SJCRH30 (cell line): ENCODE results near the gene ESPN. TPM values are rescaled to one million over a fixed set of nuclear protein-coding genes. Genes with fewer than 3 reads are reported as not detected.
A peak's percentile ranks its signal among the peaks of the same experiment; 100 is the strongest.
"Not testable (repeated sequence)": the region's sequence is repeated elsewhere in the genome, so short reads cannot be mapped to it uniquely, and the experiment has no call there.

Experiments used
- DNase-seq, 2 experiments: peaks; one replicate each; pipeline ENCODE4 v3.0.0-alpha.2; 2015 to 2020
- H3K27ac ChIP-seq: fragments of 250-450 bp; sonication (Bioruptor Pico); 2 replicates; pipeline ENCODE4 v1.5.1; 2020; ENCODE audit warnings: mild to moderate bottlenecking, moderate library complexity
- H3K27me3 ChIP-seq: fragments of 250-450 bp; sonication (Bioruptor Pico); 2 replicates; pipeline ENCODE4 v1.5.1; 2020; ENCODE audit warnings: mild to moderate bottlenecking, moderate library complexity
- H3K36me3 ChIP-seq: fragments of 250-450 bp; sonication (Bioruptor Pico); 2 replicates; pipeline ENCODE4 v1.5.1; 2020; ENCODE audit warnings: mild to moderate bottlenecking, moderate library complexity
- H3K4me1 ChIP-seq: fragments of 250-450 bp; sonication (Bioruptor Pico); 2 replicates; pipeline ENCODE4 v1.5.1; 2020; ENCODE audit warnings: mild to moderate bottlenecking, moderate library complexity
- H3K4me3 ChIP-seq: fragments of 250-450 bp; sonication (Bioruptor Pico); 2 replicates; pipeline ENCODE4 v1.5.1; 2020; ENCODE audit warnings: mild to moderate bottlenecking, moderate library complexity
- H3K9me3 ChIP-seq: fragments of 250-450 bp; sonication (Bioruptor Pico); replicated peaks from 2 replicates; pipeline ENCODE4 v1.5.1; 2020; ENCODE audit warnings: mild to moderate bottlenecking, moderate library complexity
- total RNA-seq: library from RNA; depleted of rRNA; stranded (reverse); fragments of >200 nt; shearing (Covaris generic); gene quantifications from 2 replicates; pipeline ENCODE4 v1.2.3, GENCODE V29; 2014; rRNA removed

The ESPN gene
- total RNA-seq: 0.30 and 0.55 TPM in 2 replicates

GRCh38 chr1:6424619-6425593 lies at the start of gene ESPN:
TSS of gene ESPN (plus strand) at chr1:6424776. CDS start at chr1:6424956, 180 bp downstream.
- Histone ChIP-seq H3K27ac (no peak within 1 kb of the TSS), H3K4me1 (no peaks in the 10 kb centered on the region), H3K36me3 (no peaks in the 10 kb centered on the region), H3K9me3 (no peaks in the 10 kb centered on the region; the same call in 1 of the 2 replicates), H3K27me3 (peaks cover 51% of the 10 kb centered on the region), H3K4me3 (no peak within 1 kb of the TSS)
- DNase-seq: no peak

GRCh38 chr1:6378096-6378746 lies 46.4 kb upstream of the ESPN start:
- H3K27me3 ChIP-seq: no peaks in the 10 kb centered on the region
- peaks cover 12% of the 10 kb centered on the region for H3K4me1 ChIP-seq
- H3K27ac ChIP-seq: no peak overlapping the region
- H3K4me3 ChIP-seq: no peak overlapping the region
- H3K9me3 ChIP-seq: peaks cover 5% of the 10 kb centered on the region
- peak; percentile 38 to 63 for DNase-seq
- H3K36me3 ChIP-seq: no peaks in the 10 kb centered on the region

GRCh38 chr1:6380037-6380436 lies 44.5 kb upstream of the ESPN start:
- H3K9me3 ChIP-seq: peaks cover 10% of the 10 kb centered on the region
- no peaks in the 10 kb centered on the region for H3K36me3 ChIP-seq
- DNase-seq: no peak
- no peaks in the 10 kb centered on the region for H3K27me3 ChIP-seq
- no peak overlapping the region for H3K4me3 ChIP-seq
- H3K4me1 ChIP-seq: peaks cover 4% of the 10 kb centered on the region
- H3K27ac ChIP-seq: no peak overlapping the region

- Histone ChIP-seq H3K27me3 (no peaks in the 10 kb centered on the region), H3K36me3 (no peaks in the 10 kb centered on the region), H3K4me3 (no peak overlapping the region), H3K9me3 (peaks cover 10% of the 10 kb centered on the region), H3K4me1 (no peaks in the 10 kb centered on the region), H3K27ac (no peak overlapping the region)
- DNase-seq: no peak
Observed at GRCh38 chr1:6384135-6384534, 40.4 kb upstream of the ESPN start.

GRCh38 chr1:6384962-6385361 lies 39.6 kb upstream of the ESPN start:
- no peaks in the 10 kb centered on the region for H3K36me3 ChIP-seq
- no peak for DNase-seq
- H3K4me1 ChIP-seq: no peaks in the 10 kb centered on the region
- no peaks in the 10 kb centered on the region for H3K27me3 ChIP-seq
- H3K27ac ChIP-seq: no peak overlapping the region
- H3K4me3 ChIP-seq: no peak overlapping the region
- H3K9me3 ChIP-seq: peaks cover 7% of the 10 kb centered on the region

GRCh38 chr1:6385488-6386191 lies 38.9 kb upstream of the ESPN start:
- H3K4me3 ChIP-seq: no peak overlapping the region
- no peaks in the 10 kb centered on the region for H3K4me1 ChIP-seq
- no peaks in the 10 kb centered on the region for H3K36me3 ChIP-seq
- no peak overlapping the region for H3K27ac ChIP-seq
- peaks cover 5% of the 10 kb centered on the region; the same call in 1 of the 2 replicates for H3K9me3 ChIP-seq
- no peak for DNase-seq
- no peaks in the 10 kb centered on the region for H3K27me3 ChIP-seq

GRCh38 chr1:6386371-6386949 lies 38.1 kb upstream of the ESPN start:
- H3K4me1 ChIP-seq: no peaks in the 10 kb centered on the region
- H3K27ac ChIP-seq: no peak overlapping the region

GRCh38 chr1:6389971-6390370 lies 34.6 kb upstream of the ESPN start:
- Histone ChIP-seq H3K27me3 (no peaks in the 10 kb centered on the region), H3K27ac (no peak overlapping the region), H3K9me3 (no peaks in the 10 kb centered on the region), H3K4me1 (no peaks in the 10 kb centered on the region; the same call in 1 of the 2 replicates), H3K4me3 (no peak overlapping the region), H3K36me3 (no peaks in the 10 kb centered on the region)
- DNase-seq: no peak

More at GRCh38 chr1:6386371-6386949, 38.1 kb upstream of the ESPN start:
- H3K9me3 ChIP-seq: peaks cover 5% of the 10 kb centered on the region; the same call in 1 of the 2 replicates
- DNase-seq: no peak
- H3K36me3 ChIP-seq: no peaks in the 10 kb centered on the region
- no peaks in the 10 kb centered on the region for H3K27me3 ChIP-seq
- no peak overlapping the region for H3K4me3 ChIP-seq

- H3K27me3 ChIP-seq: no peaks in the 10 kb centered on the region
- no peak overlapping the region for H3K27ac ChIP-seq
- H3K4me3 ChIP-seq: peak overlapping the region; percentile 89
Observed at GRCh38 chr1:6391951-6392808, 32.4 kb upstream of the ESPN start.

GRCh38 chr1:6392809-6393399 lies 31.7 kb upstream of the ESPN start:
- Histone ChIP-seq H3K36me3 (no peaks in the 10 kb centered on the region), H3K27ac (no peak overlapping the region; the same call in 1 of the 2 replicates), H3K4me1 (no peaks in the 10 kb centered on the region; the same call in 1 of the 2 replicates), H3K4me3 (peak overlapping the region; percentile 89), H3K9me3 (no peaks in the 10 kb centered on the region), H3K27me3 (no peaks in the 10 kb centered on the region)
- DNase-seq: no peak

More at GRCh38 chr1:6391951-6392808, 32.4 kb upstream of the ESPN start:
- Histone ChIP-seq H3K4me1 (no peaks in the 10 kb centered on the region; the same call in 1 of the 2 replicates), H3K9me3 (no peaks in the 10 kb centered on the region), H3K36me3 (no peaks in the 10 kb centered on the region)
- peak in 1 of 2 experiments; percentile 24 for DNase-seq

GRCh38 chr1:6393400-6394187 lies 31.0 kb upstream of the ESPN start, which contains the start of gene ACOT7:
TSS of gene ACOT7 (minus strand) at chr1:6393767. CDS start at chr1:6393399, 368 bp downstream.
- DNase-seq: peak; percentile 92 to 94
- Histone ChIP-seq H3K27me3 (no peaks in the 10 kb centered on the region), H3K9me3 (no peaks in the 10 kb centered on the region), H3K4me1 (no peaks in the 10 kb centered on the region; the same call in 1 of the 2 replicates), H3K4me3 (peak within 1 kb of the TSS; percentile 89), H3K36me3 (no peaks in the 10 kb centered on the region), H3K27ac (peak within 1 kb of the TSS; percentile 84)

GRCh38 chr1:6395130-6395529 lies 29.4 kb upstream of the ESPN start:
- not testable (repeated sequence) for H3K27ac ChIP-seq, H3K4me3 ChIP-seq, H3K27me3 ChIP-seq, DNase-seq, H3K9me3 ChIP-seq, H3K4me1 ChIP-seq, H3K36me3 ChIP-seq
